HepG2 (cell line): ENCODE results near the gene DYNC1LI1. TPM values are rescaled to one million over a fixed set of nuclear protein-coding genes. Genes with fewer than 3 reads are reported as not detected.

Experiments used
- FOSL2 ChIP-seq: sonication (generic); formaldehyde crosslinking; IDR thresholded peaks from 2 replicates; pipeline ENCODE4 v1.4.0; 2020; ENCODE audit warnings: missing genetic modification reagents
- FOXK2 ChIP-seq: fragments of 450-650 bp; IDR thresholded peaks from 2 replicates; pipeline ENCODE4 v1.6.1; 2016
- GLI4 ChIP-seq: sonication (generic); formaldehyde crosslinking; IDR thresholded peaks from 2 replicates; pipeline ENCODE4 v1.5.1; 2020; ENCODE audit warnings: missing genetic modification reagents, mild to moderate bottlenecking, moderate library complexity, borderline replicate concordance
- HOXA9 ChIP-seq: sonication (generic); formaldehyde crosslinking; IDR thresholded peaks from 2 replicates; pipeline ENCODE4 v1.8.1; 2022; ENCODE audit warnings: missing genetic modification reagents, mild to moderate bottlenecking, moderate library complexity, borderline replicate concordance
- IKZF1 ChIP-seq: fragments of 450-650 bp; IDR thresholded peaks from 2 replicates; pipeline ENCODE4 v1.7.1; 2016
- KMT2B ChIP-seq: IDR thresholded peaks from 2 replicates; pipeline ENCODE4 v1.6.1; 2016; ENCODE audit warnings: missing genetic modification reagents, missing compliant biosample characterization
- MXI1 ChIP-seq: IDR thresholded peaks from 3 replicates; pipeline ENCODE4 v1.6.1; 2012; ENCODE audit warnings: low read depth, low read length, inconsistent platforms, borderline replicate concordance
- NCOR1 ChIP-seq: fragments of 200-600 bp; sonication (generic); IDR thresholded peaks from 2 replicates; pipeline ENCODE4 v1.7.0; 2017; ENCODE audit warnings: antibody characterized with exemption, low read length, borderline replicate concordance
- NONO ChIP-seq, 2 experiments: fragments of 450-650 bp in 1 of 2; sonication (generic) in 1 of 2; formaldehyde crosslinking in 1 of 2; IDR thresholded peaks in 1 of 2; conservative IDR thresholded peaks in 1 of 2; 2 replicates each; pipeline versions ENCODE4 v1.6.1 to v1.8.0; 2017 to 2022; ENCODE audit warnings: mild to moderate bottlenecking in 1 of 2, missing genetic modification reagents in 1 of 2, moderate library complexity in 1 of 2
- PRDM4 ChIP-seq: sonication (generic); formaldehyde crosslinking; IDR thresholded peaks from 2 replicates; pipeline ENCODE4 v1.9.0; 2021; ENCODE audit warnings: missing genetic modification reagents, borderline replicate concordance
- RBM22 ChIP-seq: fragments of 200-400 bp; formaldehyde crosslinking; optimal IDR thresholded peaks from 2 replicates; pipeline ENCODE3; 2017; ENCODE audit warnings: mild to moderate bottlenecking, low read length, moderate library complexity
- SIN3B ChIP-seq: fragments of 150-350 bp; IDR thresholded peaks from 2 replicates; pipeline ENCODE4 v1.6.1; 2014; ENCODE audit warnings: low read length
- SUZ12 ChIP-seq: fragments of 150-350 bp; IDR thresholded peaks from 2 replicates; pipeline ENCODE4 v1.6.1; 2014; ENCODE audit warnings: low read depth, low read length
- TAF15 ChIP-seq: fragments of 200-400 bp; formaldehyde crosslinking; IDR thresholded peaks from one replicate; pipeline ENCODE4 v1.6.1; 2018; ENCODE audit warnings: mild to moderate bottlenecking, low read depth, low read length; ENCODE audit not compliant: poor library complexity, severe bottlenecking
- THYN1 ChIP-seq: sonication (generic); formaldehyde crosslinking; IDR thresholded peaks from 2 replicates; pipeline ENCODE4 v1.8.1; 2023; ENCODE audit warnings: low read depth, mild to moderate bottlenecking, moderate library complexity, missing genetic modification reagents, borderline replicate concordance
- U2AF1 ChIP-seq: fragments of 200-400 bp; formaldehyde crosslinking; optimal IDR thresholded peaks from 2 replicates; pipeline ENCODE3; 2017; ENCODE audit warnings: mild to moderate bottlenecking, low read depth, low read length
- ZBTB39 ChIP-seq: sonication (generic); formaldehyde crosslinking; IDR thresholded peaks from 2 replicates; pipeline ENCODE4 v1.5.0; 2020; ENCODE audit warnings: missing genetic modification reagents
- ZMAT3 ChIP-seq: sonication (generic); formaldehyde crosslinking; conservative IDR thresholded peaks from 2 replicates; pipeline ENCODE4 v1.7.0; 2021; ENCODE audit warnings: missing genetic modification reagents
- ZMYM4 ChIP-seq: sonication (generic); formaldehyde crosslinking; IDR thresholded peaks from 2 replicates; pipeline ENCODE4 v1.8.1; 2023; ENCODE audit warnings: mild to moderate bottlenecking, missing genetic modification reagents
- ZNF34 ChIP-seq: sonication (generic); formaldehyde crosslinking; IDR thresholded peaks from 2 replicates; pipeline ENCODE4 v1.4.0; 2020; ENCODE audit warnings: mild to moderate bottlenecking, missing genetic modification reagents, borderline replicate concordance
- ZNF550 ChIP-seq: sonication (generic); formaldehyde crosslinking; IDR thresholded peaks from 2 replicates; pipeline ENCODE4 v1.4.0; 2020; ENCODE audit warnings: mild to moderate bottlenecking, missing genetic modification reagents, borderline replicate concordance
- polyA plus RNA-seq, 8 experiments: library from polyadenylated mRNA; depleted of rRNA in 3 of 8; stranded (reverse) in 7 of 8; unstranded in 1 of 8; fragments of >200 nt; fragmentation: Illumina TruSeq in 4 of 8; extraction: Trizol in 4 of 8; gene quantifications; 2 replicates each; pipeline versions ENCODE4 v1.2.1 to v1.2.3, GENCODE V29; 2011 to 2016; ENCODE audit warnings: low read depth in 4 of 8, missing spikeins in 1 of 8, mixed read lengths in 1 of 8; ENCODE audit not compliant: insufficient read depth in 1 of 8
- total RNA-seq, 5 experiments: library from RNA; depleted of rRNA; stranded (reverse); fragments of >200 nt; fragmentation: Illumina TruSeq; extraction: Trizol; gene quantifications; 2 replicates each; pipeline ENCODE4 v1.2.3, GENCODE V29; 2016; ENCODE audit warnings: low read depth in 1 of 5
- TF ChIP-seq, protein P1 (sequence below): IDR thresholded peaks from 2 replicates; pipeline ENCODE4 v1.6.1; 2018; ENCODE audit warnings: missing genetic modification reagents, mild to moderate bottlenecking, missing compliant biosample characterization
- TF ChIP-seq, protein P2 (sequence below): sonication (generic); formaldehyde crosslinking; IDR thresholded peaks from 2 replicates; pipeline ENCODE4 v1.4.0; 2020; ENCODE audit warnings: missing genetic modification reagents, mild to moderate bottlenecking, borderline replicate concordance

The DYNC1LI1 gene
- total and polyA plus RNA-seq, 2 of the 13 experiments (the other 11 are each of a cell fraction or from before 2014, with no cell fraction given) = 13.4 to 37.1 TPM

GRCh38 chr3:32570421-32571191 is at the start of gene DYNC1LI1 (continued):
- TF ChIP-seq ZBTB39 (no peak), SUZ12 (no peak), GLI4 (CRISPR knock-in tag) (no peak), ZMYM4 (CRISPR knock-in tag) (no peak; the same call in 1 of the 2 replicates), ZNF34 (peak; percentile 57; the same call in 1 of the 2 replicates), NONO (IDR thresholded peaks at IDR 0.05) (no peak), NONO (CRISPR knock-in tag; conservative IDR thresholded peaks at IDR 0.05) (peak; percentile 83), FOSL2 (CRISPR knock-in tag) (0 out of 2 replicates have a peak, but pooled peaks have one; percentile 7), FOXK2 (no peak), SIN3B (no peak), RBM22 (no peak), IKZF1 (no peak), HOXA9 (CRISPR knock-in tag) (0 out of 2 replicates have a peak, but pooled peaks have one; percentile 30), U2AF1 (peak; percentile 81), THYN1 (CRISPR knock-in tag) (no peak), ZMAT3 (CRISPR knock-in tag) (no peak; the same call in 1 of the 2 replicates), MXI1 (peak; percentile 65; the same call in 1 of the 3 replicates), ZNF550 (CRISPR knock-in tag) (no peak), TAF15 (peak; percentile 10), KMT2B (CRISPR knock-in tag) (no peak; the same call in 1 of the 2 replicates), NCOR1 (no peak), PRDM4 (CRISPR knock-in tag) (no peak)
- TF ChIP-seq, protein P1, sequence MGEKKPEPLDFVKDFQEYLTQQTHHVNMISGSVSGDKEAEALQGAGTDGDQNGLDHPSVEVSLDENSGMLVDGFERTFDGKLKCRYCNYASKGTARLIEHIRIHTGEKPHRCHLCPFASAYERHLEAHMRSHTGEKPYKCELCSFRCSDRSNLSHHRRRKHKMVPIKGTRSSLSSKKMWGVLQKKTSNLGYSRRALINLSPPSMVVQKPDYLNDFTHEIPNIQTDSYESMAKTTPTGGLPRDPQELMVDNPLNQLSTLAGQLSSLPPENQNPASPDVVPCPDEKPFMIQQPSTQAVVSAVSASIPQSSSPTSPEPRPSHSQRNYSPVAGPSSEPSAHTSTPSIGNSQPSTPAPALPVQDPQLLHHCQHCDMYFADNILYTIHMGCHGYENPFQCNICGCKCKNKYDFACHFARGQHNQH (CRISPR knock-in tag) = peak; percentile 16; the same call in 1 of the 2 replicates
- TF ChIP-seq, protein P2, sequence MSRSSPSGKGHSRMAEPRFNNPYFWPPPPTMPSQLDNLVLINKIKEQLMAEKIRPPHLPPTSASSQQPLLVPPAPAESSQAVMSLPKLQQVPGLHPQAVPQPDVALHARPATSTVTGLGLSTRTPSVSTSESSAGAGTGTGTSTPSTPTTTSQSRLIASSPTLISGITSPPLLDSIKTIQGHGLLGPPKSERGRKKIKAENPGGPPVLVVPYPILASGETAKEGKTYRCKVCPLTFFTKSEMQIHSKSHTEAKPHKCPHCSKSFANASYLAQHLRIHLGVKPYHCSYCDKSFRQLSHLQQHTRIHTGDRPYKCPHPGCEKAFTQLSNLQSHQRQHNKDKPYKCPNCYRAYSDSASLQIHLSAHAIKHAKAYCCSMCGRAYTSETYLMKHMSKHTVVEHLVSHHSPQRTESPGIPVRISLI (CRISPR knock-in tag) = no peak
